Measurements from ENCODE around the gene HDDC3.

GRCh38 chr15:90905306-90906180 is 26.8 kb downstream of the HDDC3 start:
- TF ChIP-seq CTCF (IDR thresholded peaks at IDR 0.05) = no peak
- no peak for TF ChIP-seq ZFX (IDR thresholded peaks at IDR 0.05; ENCODE audit: borderline replicate concordance)
